HCT116 (cell line): Measurements from ENCODE around the gene OSTF1.

Experiments
- CEBPB ChIP-seq: IDR thresholded peaks from 2 replicates; pipeline ENCODE4 v1.6.1; 2012; ENCODE audit warnings: low read depth
- EZH2 ChIP-seq: fragments of 200-600 bp; sonication (generic); IDR thresholded peaks from 2 replicates; pipeline ENCODE4 v1.6.1; 2017; ENCODE audit warnings: antibody characterized with exemption, mixed run types
- POLR2A ChIP-seq: IDR thresholded peaks from 2 replicates; pipeline ENCODE4 v1.7.0; 2011; ENCODE audit warnings: borderline replicate concordance; ENCODE audit not compliant: insufficient read depth, insufficient read length; ENCODE audit errors: extremely low read depth
- POLR2AphosphoS5 ChIP-seq: IDR thresholded peaks from 2 replicates; pipeline ENCODE4 v1.6.1; 2011; ENCODE audit warnings: mild to moderate bottlenecking, low read depth, low read length, moderate library complexity
- SP1 ChIP-seq: IDR thresholded peaks from 2 replicates; pipeline ENCODE4 v1.6.1; 2012; ENCODE audit warnings: low read depth
- SRF ChIP-seq: IDR thresholded peaks from 2 replicates; pipeline ENCODE4 v1.6.1; 2012; ENCODE audit warnings: low read depth
- TF ChIP-seq, protein P1 (sequence below), 3 experiments: fragments of 200-600 bp in 1 of 3; sonication (generic) in 1 of 3; IDR thresholded peaks in 2 of 3; conservative IDR thresholded peaks in 1 of 3; 2 replicates each; pipeline ENCODE4 v1.5.1; 2012 to 2017; ENCODE audit warnings: low read depth in 2 of 3, low read length in 2 of 3, antibody characterized with exemption in 1 of 3, borderline replicate concordance in 1 of 3, control low read depth in 1 of 3, mild to moderate bottlenecking in 1 of 3, mixed read lengths in 1 of 3, mixed run types in 1 of 3, moderate library complexity in 1 of 3; ENCODE audit not compliant: insufficient read depth in 1 of 3
- TF ChIP-seq, protein P2 (sequence below): IDR thresholded peaks from 2 replicates; pipeline ENCODE4 v1.6.1; 2012
- TF ChIP-seq, protein P3 (sequence below): IDR thresholded peaks from 2 replicates; pipeline ENCODE4 v1.6.1; 2011; ENCODE audit warnings: mild to moderate bottlenecking, low read length, moderate library complexity; ENCODE audit not compliant: insufficient replicate concordance; ENCODE audit errors: extremely low read depth
- TF ChIP-seq, protein P4 (sequence below): IDR thresholded peaks from 2 replicates; pipeline ENCODE4 v1.6.1; 2012
- TF ChIP-seq, protein P5 (sequence below): IDR thresholded peaks from 2 replicates; pipeline ENCODE4 v1.6.1; 2012; ENCODE audit warnings: low read depth

DNA sequence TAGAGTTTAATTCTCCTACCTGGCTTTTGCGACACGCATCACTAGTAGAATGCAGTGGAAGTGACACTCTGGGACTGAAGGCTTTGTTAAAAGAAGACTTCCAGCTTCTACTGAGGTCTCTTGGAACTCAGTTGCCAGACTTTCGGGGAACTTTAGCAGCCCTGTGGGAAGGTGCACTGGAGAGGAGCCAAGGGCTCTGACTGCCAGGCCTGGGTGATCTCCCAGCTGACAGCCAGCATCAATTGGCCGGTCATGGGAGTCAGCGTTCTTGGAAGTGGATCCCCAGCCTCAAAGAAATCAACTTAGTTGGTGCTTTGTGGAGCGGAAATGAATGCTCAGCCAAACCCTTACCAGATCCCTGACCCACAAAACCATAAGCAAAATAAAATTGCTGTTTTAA, 87.1 kb downstream of the OSTF1 start:
- TF ChIP-seq, protein P1, sequence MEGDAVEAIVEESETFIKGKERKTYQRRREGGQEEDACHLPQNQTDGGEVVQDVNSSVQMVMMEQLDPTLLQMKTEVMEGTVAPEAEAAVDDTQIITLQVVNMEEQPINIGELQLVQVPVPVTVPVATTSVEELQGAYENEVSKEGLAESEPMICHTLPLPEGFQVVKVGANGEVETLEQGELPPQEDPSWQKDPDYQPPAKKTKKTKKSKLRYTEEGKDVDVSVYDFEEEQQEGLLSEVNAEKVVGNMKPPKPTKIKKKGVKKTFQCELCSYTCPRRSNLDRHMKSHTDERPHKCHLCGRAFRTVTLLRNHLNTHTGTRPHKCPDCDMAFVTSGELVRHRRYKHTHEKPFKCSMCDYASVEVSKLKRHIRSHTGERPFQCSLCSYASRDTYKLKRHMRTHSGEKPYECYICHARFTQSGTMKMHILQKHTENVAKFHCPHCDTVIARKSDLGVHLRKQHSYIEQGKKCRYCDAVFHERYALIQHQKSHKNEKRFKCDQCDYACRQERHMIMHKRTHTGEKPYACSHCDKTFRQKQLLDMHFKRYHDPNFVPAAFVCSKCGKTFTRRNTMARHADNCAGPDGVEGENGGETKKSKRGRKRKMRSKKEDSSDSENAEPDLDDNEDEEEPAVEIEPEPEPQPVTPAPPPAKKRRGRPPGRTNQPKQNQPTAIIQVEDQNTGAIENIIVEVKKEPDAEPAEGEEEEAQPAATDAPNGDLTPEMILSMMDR (IDR thresholded peaks at IDR 0.05 in 2 of 3, conservative IDR thresholded peaks at IDR 0.05 in 1 of 3; ENCODE audit: borderline replicate concordance in 1 of 3, insufficient read depth in 1 of 3, low read depth in 2 of 3, low read length in 2 of 3), result no peak
- TF ChIP-seq, protein P2, sequence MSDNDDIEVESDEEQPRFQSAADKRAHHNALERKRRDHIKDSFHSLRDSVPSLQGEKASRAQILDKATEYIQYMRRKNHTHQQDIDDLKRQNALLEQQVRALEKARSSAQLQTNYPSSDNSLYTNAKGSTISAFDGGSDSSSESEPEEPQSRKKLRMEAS, result no peak
- no peak for TF ChIP-seq POLR2A
- TF ChIP-seq EZH2, result no peak
- no peak for TF ChIP-seq SP1
- TF ChIP-seq, protein P3, sequence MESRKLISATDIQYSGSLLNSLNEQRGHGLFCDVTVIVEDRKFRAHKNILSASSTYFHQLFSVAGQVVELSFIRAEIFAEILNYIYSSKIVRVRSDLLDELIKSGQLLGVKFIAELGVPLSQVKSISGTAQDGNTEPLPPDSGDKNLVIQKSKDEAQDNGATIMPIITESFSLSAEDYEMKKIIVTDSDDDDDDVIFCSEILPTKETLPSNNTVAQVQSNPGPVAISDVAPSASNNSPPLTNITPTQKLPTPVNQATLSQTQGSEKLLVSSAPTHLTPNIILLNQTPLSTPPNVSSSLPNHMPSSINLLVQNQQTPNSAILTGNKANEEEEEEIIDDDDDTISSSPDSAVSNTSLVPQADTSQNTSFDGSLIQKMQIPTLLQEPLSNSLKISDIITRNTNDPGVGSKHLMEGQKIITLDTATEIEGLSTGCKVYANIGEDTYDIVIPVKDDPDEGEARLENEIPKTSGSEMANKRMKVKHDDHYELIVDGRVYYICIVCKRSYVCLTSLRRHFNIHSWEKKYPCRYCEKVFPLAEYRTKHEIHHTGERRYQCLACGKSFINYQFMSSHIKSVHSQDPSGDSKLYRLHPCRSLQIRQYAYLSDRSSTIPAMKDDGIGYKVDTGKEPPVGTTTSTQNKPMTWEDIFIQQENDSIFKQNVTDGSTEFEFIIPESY, result no peak
- no peak for TF ChIP-seq CEBPB
- TF ChIP-seq POLR2AphosphoS5, result no peak
- TF ChIP-seq, protein P4, sequence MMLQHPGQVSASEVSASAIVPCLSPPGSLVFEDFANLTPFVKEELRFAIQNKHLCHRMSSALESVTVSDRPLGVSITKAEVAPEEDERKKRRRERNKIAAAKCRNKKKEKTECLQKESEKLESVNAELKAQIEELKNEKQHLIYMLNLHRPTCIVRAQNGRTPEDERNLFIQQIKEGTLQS, result no peak
- TF ChIP-seq, protein P5, sequence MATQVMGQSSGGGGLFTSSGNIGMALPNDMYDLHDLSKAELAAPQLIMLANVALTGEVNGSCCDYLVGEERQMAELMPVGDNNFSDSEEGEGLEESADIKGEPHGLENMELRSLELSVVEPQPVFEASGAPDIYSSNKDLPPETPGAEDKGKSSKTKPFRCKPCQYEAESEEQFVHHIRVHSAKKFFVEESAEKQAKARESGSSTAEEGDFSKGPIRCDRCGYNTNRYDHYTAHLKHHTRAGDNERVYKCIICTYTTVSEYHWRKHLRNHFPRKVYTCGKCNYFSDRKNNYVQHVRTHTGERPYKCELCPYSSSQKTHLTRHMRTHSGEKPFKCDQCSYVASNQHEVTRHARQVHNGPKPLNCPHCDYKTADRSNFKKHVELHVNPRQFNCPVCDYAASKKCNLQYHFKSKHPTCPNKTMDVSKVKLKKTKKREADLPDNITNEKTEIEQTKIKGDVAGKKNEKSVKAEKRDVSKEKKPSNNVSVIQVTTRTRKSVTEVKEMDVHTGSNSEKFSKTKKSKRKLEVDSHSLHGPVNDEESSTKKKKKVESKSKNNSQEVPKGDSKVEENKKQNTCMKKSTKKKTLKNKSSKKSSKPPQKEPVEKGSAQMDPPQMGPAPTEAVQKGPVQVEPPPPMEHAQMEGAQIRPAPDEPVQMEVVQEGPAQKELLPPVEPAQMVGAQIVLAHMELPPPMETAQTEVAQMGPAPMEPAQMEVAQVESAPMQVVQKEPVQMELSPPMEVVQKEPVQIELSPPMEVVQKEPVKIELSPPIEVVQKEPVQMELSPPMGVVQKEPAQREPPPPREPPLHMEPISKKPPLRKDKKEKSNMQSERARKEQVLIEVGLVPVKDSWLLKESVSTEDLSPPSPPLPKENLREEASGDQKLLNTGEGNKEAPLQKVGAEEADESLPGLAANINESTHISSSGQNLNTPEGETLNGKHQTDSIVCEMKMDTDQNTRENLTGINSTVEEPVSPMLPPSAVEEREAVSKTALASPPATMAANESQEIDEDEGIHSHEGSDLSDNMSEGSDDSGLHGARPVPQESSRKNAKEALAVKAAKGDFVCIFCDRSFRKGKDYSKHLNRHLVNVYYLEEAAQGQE, result no peak
- no peak for TF ChIP-seq SRF
